Peyer's patch (tissue), 4 donors: ENCODE results near the gene GNAO1. TPM values are rescaled to one million over a fixed set of nuclear protein-coding genes. Genes with fewer than 3 reads are reported as not detected.

Source experiments
- DNase-seq, 3 donors: peaks; one replicate each; pipeline ENCODE4 v3.0.0-alpha.2; 2017 to 2019
- H3K27ac ChIP-seq, 4 donors: fragments of 200-600 bp; sonication (generic); one replicate each; pipeline ENCODE4 v1.5.1; 2016 to 2019
- H3K27me3 ChIP-seq, 2 donors: fragments of 200-600 bp; sonication (generic); one replicate each; pipeline ENCODE4 v1.5.1; 2019
- H3K36me3 ChIP-seq, 3 donors: fragments of 200-600 bp; sonication (generic); one replicate each; pipeline ENCODE4 v1.5.1; 2016 to 2019
- H3K4me1 ChIP-seq, 4 donors: fragments of 200-600 bp; sonication (generic); one replicate each; pipeline ENCODE4 v1.5.1; 2016 to 2019
- H3K4me3 ChIP-seq, 4 donors: fragments of 200-600 bp; sonication (generic); 1 replicate in 3 of 4; 2 replicates in 1 of 4; pipeline ENCODE4 v1.5.1; 2016 to 2019; ENCODE audit warnings: mild to moderate bottlenecking in 1 of 4
- H3K9me3 ChIP-seq, 4 donors: fragments of 200-600 bp; sonication (generic); one replicate each; pipeline ENCODE4 v1.5.1; 2016 to 2019; ENCODE audit warnings: mild to moderate bottlenecking in 1 of 4
- POLR2A ChIP-seq, 2 donors: fragments of 450-650 bp; IDR thresholded peaks; one replicate each; pipeline ENCODE4 v1.5.1; 2017; ENCODE audit warnings: antibody characterized with exemption in 2 of 2, mild to moderate bottlenecking in 2 of 2, moderate library complexity in 2 of 2
- total RNA-seq, 4 donors: library from RNA; depleted of rRNA; stranded (reverse); fragments of >200 nt; gene quantifications; one replicate each; pipeline ENCODE4 v1.1.0, GENCODE V29; 2016
- TF ChIP-seq, protein P1 (sequence below), 6 experiments: fragments of 450-650 bp in 4 of 6; fragments of 200-600 bp in 2 of 6; sonication (generic) in 1 of 6; IDR thresholded peaks; one replicate each; pipeline ENCODE4 v1.5.1; 2017 to 2019; ENCODE audit warnings: antibody characterized with exemption in 6 of 6, mild to moderate bottlenecking in 3 of 6, moderate library complexity in 1 of 6

GNAO1 gene
- total RNA-seq, 4 donors from 2014 or later, result 6.3 to 39.6 (median 7.3) TPM

DNA sequence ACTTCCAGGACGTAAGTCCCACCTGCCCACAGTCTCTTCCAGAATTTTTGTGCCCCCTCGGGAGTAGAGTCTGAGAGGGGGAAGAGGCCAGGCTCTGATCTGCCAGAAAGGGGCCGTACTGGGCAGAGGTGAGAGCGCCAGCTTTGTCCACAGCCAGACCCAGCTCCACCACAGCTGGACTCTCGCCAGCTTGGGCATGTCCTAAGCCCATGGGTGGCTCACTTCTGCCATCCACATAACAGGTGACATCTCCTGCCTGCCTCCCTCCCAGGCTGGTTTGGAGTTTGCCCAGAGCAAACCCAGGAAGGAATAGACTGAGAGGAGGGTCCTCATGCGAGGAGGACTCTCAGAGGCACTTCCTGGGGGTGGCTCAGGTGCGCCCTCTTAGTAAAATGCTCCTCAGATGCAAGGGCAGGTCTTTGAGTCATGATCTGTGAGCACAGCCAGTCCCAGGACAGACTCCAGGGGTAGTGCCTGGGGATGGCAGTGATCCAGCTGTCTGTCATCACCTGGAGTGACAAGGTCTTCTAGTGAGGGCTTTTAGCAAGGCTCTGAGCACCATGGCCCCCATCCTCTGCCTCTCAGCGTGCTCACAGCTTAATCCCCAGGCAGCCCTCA, 144.9 kb downstream of the GNAO1 start:
- Histone ChIP-seq H3K9me3 (no peaks in the 10 kb centered on the region), H3K27ac (no peak overlapping the region), H3K36me3 (peaks cover 0 to 7% (median 0%) of the 10 kb centered on the region in 3 donors), H3K27me3 (no peaks in the 10 kb centered on the region), H3K4me3 (no peak overlapping the region), H3K4me1 (no peaks in the 10 kb centered on the region)
- TF ChIP-seq POLR2A (IDR thresholded peaks at IDR 0.05), result no peak
- TF ChIP-seq, protein P1, sequence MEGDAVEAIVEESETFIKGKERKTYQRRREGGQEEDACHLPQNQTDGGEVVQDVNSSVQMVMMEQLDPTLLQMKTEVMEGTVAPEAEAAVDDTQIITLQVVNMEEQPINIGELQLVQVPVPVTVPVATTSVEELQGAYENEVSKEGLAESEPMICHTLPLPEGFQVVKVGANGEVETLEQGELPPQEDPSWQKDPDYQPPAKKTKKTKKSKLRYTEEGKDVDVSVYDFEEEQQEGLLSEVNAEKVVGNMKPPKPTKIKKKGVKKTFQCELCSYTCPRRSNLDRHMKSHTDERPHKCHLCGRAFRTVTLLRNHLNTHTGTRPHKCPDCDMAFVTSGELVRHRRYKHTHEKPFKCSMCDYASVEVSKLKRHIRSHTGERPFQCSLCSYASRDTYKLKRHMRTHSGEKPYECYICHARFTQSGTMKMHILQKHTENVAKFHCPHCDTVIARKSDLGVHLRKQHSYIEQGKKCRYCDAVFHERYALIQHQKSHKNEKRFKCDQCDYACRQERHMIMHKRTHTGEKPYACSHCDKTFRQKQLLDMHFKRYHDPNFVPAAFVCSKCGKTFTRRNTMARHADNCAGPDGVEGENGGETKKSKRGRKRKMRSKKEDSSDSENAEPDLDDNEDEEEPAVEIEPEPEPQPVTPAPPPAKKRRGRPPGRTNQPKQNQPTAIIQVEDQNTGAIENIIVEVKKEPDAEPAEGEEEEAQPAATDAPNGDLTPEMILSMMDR (IDR thresholded peaks at IDR 0.05), result no peak
- no peak for DNase-seq

DNA sequence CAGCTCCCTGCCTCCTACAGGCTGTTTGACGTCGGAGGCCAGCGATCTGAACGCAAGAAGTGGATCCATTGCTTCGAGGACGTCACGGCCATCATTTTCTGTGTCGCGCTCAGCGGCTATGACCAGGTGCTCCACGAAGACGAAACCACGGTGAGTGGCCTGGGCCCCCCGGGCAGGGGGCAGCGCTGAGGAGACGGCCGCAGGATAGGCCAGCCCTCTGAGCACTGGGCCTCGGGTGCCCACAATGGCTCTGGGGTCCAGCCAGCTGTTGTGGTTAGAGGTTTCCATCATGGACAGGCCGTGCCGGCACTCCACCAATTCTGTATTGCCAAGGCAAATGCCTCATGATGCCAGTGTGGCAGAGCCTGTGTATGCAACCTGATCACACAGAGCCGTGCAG, 145.4 kb downstream of the GNAO1 start:
- no peaks in the 10 kb centered on the region for H3K4me1 ChIP-seq
- H3K36me3 ChIP-seq, result peaks cover 0 to 7% (median 0%) of the 10 kb centered on the region in 3 donors
- no peaks in the 10 kb centered on the region for H3K27me3 ChIP-seq
- no peaks in the 10 kb centered on the region for H3K9me3 ChIP-seq
- no peak overlapping the region for H3K4me3 ChIP-seq
- no peak overlapping the region for H3K27ac ChIP-seq
- DNase-seq, result no peak
- TF ChIP-seq, protein P1 (IDR thresholded peaks at IDR 0.05), result no peak
- TF ChIP-seq POLR2A (IDR thresholded peaks at IDR 0.05), result no peak

DNA sequence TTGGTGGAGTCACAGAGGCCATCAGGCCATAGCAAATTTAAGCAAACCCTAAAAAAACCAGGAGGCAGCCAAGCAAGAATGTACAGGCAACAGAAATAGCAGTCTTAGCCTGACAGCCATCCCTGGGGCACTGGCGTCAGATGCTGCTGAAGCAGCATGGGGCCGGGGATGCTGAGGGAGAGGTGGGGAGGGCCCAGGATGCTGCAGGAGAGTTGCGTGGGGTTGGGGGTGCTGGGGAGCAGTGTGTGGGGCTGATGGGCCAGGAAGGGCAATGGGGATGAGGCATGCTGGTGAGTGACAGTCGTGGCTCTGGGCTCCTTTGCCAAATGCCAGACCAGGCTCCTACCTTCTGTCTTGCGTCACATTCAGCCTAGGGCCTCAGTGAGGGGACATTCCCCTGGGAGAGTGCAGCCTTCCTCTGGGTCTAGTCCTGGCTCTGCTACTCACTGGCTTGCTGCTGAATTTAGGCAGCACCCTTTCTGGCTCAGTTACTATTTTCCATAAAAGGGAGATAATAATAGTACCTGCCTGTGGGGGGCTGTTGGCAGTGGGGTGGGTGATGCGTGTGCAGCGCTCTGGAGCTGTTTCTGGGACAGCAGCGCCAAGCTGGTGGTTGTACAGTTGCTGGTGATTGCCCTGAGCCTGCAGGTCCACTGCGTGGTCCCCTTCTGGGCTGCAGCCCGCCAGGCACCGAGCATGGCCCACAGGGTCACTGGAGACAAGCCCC, 146.0 kb downstream of the GNAO1 start:
- Histone ChIP-seq H3K4me1 (no peaks in the 10 kb centered on the region), H3K9me3 (no peaks in the 10 kb centered on the region), H3K27me3 (no peaks in the 10 kb centered on the region), H3K36me3 (peaks cover 0 to 7% (median 0%) of the 10 kb centered on the region in 3 donors), H3K27ac (no peak overlapping the region), H3K4me3 (no peak overlapping the region)
- TF ChIP-seq POLR2A (IDR thresholded peaks at IDR 0.05), result no peak
- TF ChIP-seq, protein P1 (IDR thresholded peaks at IDR 0.05), result no peak
- DNase-seq, result no peak

DNA sequence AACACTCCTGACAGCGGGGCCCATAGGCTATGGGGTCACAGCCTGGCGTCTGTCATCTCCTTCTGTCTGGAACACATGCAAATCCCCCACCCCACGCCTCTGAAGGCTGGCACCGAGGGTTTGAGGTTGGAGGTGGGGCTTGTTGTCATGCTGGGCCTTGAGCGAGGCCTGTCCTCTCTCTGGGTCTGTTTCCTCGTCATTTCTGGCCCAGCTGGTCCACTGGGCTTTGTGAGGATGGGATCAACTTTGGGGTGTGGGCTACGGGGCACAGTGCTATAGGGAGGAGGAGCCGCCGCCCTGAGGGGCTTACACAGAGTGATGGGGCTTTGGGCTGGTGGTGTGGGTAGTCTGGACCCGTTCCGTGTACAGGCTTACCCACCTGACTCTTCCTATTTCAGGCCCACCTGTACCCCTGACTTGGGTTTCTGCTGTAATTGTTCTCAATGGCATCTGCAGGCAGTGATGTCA, 146.6 kb downstream of the GNAO1 start:
- Histone ChIP-seq H3K4me3 (no peak overlapping the region), H3K9me3 (no peaks in the 10 kb centered on the region), H3K27ac (no peak overlapping the region), H3K27me3 (no peaks in the 10 kb centered on the region), H3K36me3 (peaks cover 0 to 7% (median 0%) of the 10 kb centered on the region in 3 donors), H3K4me1 (no peaks in the 10 kb centered on the region)
- TF ChIP-seq, protein P1 (IDR thresholded peaks at IDR 0.05), result no peak
- no peak for TF ChIP-seq POLR2A (IDR thresholded peaks at IDR 0.05)
- DNase-seq, result no peak

DNA sequence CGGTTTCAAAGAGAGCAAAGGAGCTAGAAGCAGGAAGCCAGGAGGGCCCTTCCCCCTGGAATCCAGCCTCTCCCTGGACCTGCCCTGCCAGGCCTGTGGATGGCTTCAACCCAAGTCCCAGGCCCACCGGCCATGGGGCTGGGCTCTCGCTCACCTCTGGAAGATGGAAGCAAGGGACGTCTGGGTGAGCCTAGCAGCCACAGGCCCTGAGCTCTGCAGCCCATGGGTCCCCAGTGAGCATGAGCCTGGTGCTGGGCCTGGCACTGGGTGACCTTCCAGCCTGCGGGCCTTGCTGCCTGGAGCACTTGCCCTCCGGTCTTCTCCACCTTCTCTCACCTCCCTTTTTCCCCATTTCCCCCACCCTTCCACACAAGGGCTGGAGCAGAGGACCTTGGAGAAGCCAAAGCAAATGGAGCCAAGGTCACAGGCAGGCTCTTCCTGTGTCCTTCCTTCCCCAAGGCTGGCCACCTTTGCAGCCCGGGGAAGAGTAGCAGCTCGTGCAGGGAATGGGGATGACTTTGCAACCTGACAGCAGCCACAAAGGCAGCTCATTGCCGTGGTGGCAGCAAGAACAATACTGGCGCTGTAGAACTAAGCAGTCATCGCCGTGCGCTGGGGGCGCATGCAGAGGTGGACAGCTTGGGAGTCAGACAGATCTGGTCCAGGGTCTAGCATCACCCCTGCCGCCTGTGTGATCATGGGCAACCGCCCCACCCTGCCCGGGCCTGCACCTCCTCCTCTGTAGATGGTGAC, 147.5 kb downstream of the GNAO1 start:
- H3K4me1 ChIP-seq, result no peaks in the 10 kb centered on the region
- peaks cover 0 to 7% (median 0%) of the 10 kb centered on the region in 3 donors for H3K36me3 ChIP-seq
- no peak overlapping the region for H3K4me3 ChIP-seq
- no peaks in the 10 kb centered on the region for H3K27me3 ChIP-seq
- H3K9me3 ChIP-seq, result no peaks in the 10 kb centered on the region
- TF ChIP-seq POLR2A (IDR thresholded peaks at IDR 0.05), result no peak
- TF ChIP-seq, protein P1 (IDR thresholded peaks at IDR 0.05), result no peak
- DNase-seq, result no peak
- H3K27ac ChIP-seq, result no peak overlapping the region
